SJSA1 (cell line): Measurements from ENCODE around the gene IKZF1. TPM values are rescaled to one million over a fixed set of nuclear protein-coding genes. Genes with fewer than 3 reads are reported as not detected.

Source experiments
- DNase-seq, 2 experiments: peaks; one replicate each; pipeline ENCODE4 v3.0.0-alpha.2; 2015 to 2020; ENCODE audit warnings: low spot score in 2 of 2, low read depth in 1 of 2
- H3K27ac ChIP-seq: fragments of 250-450 bp; sonication (Bioruptor Pico); 2 replicates; pipeline ENCODE4 v1.5.1; 2020; ENCODE audit warnings: mild to moderate bottlenecking, moderate library complexity
- H3K27me3 ChIP-seq: fragments of 250-450 bp; sonication (Bioruptor Pico); replicated peaks from 2 replicates; pipeline ENCODE4 v1.5.1; 2020; ENCODE audit warnings: mild to moderate bottlenecking, moderate library complexity
- H3K36me3 ChIP-seq: fragments of 250-450 bp; sonication (Bioruptor Pico); 2 replicates; pipeline ENCODE4 v1.5.1; 2020; ENCODE audit warnings: mild to moderate bottlenecking
- H3K4me1 ChIP-seq: fragments of 250-450 bp; sonication (Bioruptor Pico); replicated peaks from 2 replicates; pipeline ENCODE4 v1.6.1; 2021; ENCODE audit warnings: mild to moderate bottlenecking
- H3K4me3 ChIP-seq: fragments of 250-450 bp; sonication (Bioruptor Pico); 2 replicates; pipeline ENCODE4 v1.5.1; 2020; ENCODE audit warnings: mild to moderate bottlenecking
- H3K9me3 ChIP-seq: fragments of 250-450 bp; sonication (Bioruptor Pico); replicated peaks from 2 replicates; pipeline ENCODE4 v1.5.1; 2020; ENCODE audit warnings: mild to moderate bottlenecking
- total RNA-seq: library from RNA; depleted of rRNA; stranded (reverse); fragments of >200 nt; shearing (Covaris generic); gene quantifications from 2 replicates; pipeline ENCODE4 v1.2.3, GENCODE V29; 2014

IKZF1 gene
- total RNA-seq, 1 experiment from 2014 or later: not detected

DNA sequence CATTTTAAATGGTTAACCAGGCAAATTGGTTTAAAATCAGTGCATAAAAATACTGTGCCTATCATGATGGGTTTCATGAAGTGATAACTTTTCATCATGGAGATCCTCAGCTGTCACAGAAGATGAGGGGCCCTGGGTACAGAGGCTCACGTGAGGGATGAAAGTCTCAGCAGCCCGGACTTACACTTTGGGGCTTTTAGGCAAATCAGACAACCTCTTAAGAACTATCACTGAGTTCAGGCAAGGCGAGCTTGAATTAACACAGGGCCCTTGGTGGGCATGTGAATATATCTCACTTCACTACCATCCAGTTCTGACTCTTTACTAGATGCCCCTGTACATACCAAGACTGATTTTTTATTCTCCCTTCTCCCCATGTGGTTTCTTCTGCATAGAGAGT lies 19.6 kb downstream of the IKZF1 start:
- Histone ChIP-seq H3K4me3 (no peak overlapping the region), H3K4me1 (no peaks in the 10 kb centered on the region), H3K27me3 (0 out of 2 replicates have a peak, but pooled peaks cover 6% of the 10 kb centered on the region), H3K27ac (no peak overlapping the region), H3K36me3 (no peaks in the 10 kb centered on the region), H3K9me3 (no peaks in the 10 kb centered on the region)
- DNase-seq: no peak

GRCh38 chr7:50327443-50327842 lies 22.9 kb downstream of the IKZF1 start:
- Histone ChIP-seq H3K27ac (no peak overlapping the region), H3K9me3 (no peaks in the 10 kb centered on the region), H3K36me3 (no peaks in the 10 kb centered on the region), H3K4me3 (no peak overlapping the region), H3K4me1 (no peaks in the 10 kb centered on the region), H3K27me3 (0 out of 2 replicates have a peak, but pooled peaks cover 3% of the 10 kb centered on the region)
- DNase-seq: no peak

DNA sequence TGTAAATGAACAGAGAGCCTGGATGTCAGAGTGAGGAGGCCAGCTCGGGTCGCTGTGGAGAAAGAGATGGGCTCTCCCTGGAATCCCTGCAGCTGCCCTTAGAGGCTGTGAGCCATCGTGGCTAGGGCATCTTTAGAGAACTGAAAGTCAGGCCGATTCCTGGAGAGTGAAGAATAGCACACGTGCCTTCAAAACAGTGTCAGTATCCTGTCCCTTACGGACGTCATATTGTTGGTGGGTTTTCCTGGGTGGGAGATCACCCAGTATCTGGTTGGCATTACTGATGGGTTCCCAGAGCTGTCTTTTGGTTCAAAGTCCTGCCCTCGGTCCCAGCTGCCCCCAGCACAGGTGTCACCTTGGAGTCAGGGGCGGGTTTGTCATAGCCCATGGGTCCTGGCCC lies 25.3 kb downstream of the IKZF1 start:
- Histone ChIP-seq H3K4me1 (no peaks in the 10 kb centered on the region), H3K27me3 (0 out of 2 replicates have a peak, but pooled peaks cover 3% of the 10 kb centered on the region), H3K36me3 (no peaks in the 10 kb centered on the region), H3K4me3 (no peak overlapping the region), H3K27ac (no peak overlapping the region), H3K9me3 (no peaks in the 10 kb centered on the region)
- no peak for DNase-seq

DNA sequence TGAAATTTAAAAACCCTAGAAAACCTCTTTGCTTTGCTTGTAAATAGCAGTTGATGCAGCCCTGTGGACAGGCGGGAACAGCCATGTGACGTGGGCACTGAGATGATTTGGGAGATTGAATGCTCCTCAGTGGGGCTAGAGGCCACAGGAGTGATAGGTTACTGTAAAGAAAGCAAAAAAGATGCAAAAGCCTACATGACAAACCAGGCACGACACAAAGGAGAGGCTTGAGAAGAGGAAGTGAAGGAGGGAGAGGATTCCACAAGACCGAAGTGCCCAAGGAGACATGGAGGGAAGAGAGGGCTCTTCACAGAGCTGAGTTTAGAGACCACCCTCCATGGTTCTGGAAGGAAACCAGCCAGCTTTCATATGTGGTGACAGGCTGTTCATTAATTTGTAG lies 25.7 kb downstream of the IKZF1 start:
- Histone ChIP-seq H3K27ac (no peak overlapping the region), H3K4me1 (no peaks in the 10 kb centered on the region), H3K27me3 (0 out of 2 replicates have a peak, but pooled peaks cover 3% of the 10 kb centered on the region), H3K36me3 (no peaks in the 10 kb centered on the region), H3K4me3 (no peak overlapping the region), H3K9me3 (no peaks in the 10 kb centered on the region)
- no peak for DNase-seq

DNA sequence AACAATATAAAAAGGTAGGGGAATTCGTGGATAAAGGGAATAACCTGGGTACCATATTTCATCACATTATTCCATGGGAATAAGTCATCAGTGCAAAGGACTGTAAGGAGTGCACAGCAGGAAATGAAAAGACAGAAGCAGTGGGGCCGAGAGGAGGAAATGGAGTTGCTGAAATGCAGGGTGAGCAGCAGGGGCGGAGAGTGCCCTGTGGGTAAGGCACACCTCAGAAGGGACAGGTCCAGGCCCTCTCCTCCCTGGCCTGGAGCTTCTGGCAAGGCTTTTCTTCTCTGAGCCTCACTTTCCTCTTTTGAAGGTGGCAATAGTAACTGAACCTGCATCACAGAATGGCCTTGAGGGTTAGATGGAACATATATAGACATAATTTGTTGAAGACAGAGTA lies 26.2 kb downstream of the IKZF1 start:
- Histone ChIP-seq H3K27me3 (0 out of 2 replicates have a peak, but pooled peaks cover 3% of the 10 kb centered on the region), H3K9me3 (no peaks in the 10 kb centered on the region), H3K27ac (no peak overlapping the region), H3K4me3 (no peak overlapping the region), H3K36me3 (no peaks in the 10 kb centered on the region), H3K4me1 (no peaks in the 10 kb centered on the region)
- DNase-seq: no peak

DNA sequence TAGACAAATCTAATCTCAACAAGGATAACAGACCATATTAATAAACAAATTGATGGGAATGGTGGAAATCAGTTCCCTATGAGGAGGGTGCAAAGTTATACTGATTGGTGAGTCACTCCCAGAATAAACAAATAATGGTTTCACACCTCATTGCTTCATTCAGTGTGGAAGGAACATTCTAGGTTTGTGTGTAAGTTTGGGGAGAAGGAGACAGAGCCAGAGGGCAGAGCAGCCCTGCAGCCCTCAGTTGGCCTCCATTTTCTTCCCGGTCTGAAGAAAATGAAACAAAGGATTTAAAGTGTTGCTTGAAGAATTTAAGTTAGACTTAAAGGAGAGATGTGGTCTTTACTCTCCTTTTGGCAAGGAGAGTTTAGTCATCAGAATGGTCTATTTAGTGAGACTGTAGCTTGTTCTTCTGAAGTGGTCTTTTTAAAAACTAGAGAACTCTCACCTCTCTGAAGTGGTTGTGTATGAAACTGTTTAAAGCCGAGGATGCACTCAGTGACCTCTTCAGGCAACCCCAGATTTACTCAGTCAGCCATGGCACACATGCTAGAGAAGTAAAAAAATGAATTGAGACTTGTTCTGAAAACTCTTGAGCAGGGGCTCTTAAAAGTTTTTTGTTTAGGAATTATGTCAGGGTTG lies 27.2 kb downstream of the IKZF1 start:
- Histone ChIP-seq H3K27me3 (0 out of 2 replicates have a peak, but pooled peaks cover 3% of the 10 kb centered on the region), H3K27ac (no peak overlapping the region), H3K4me3 (no peak overlapping the region), H3K4me1 (no peaks in the 10 kb centered on the region), H3K36me3 (no peaks in the 10 kb centered on the region), H3K9me3 (no peaks in the 10 kb centered on the region)
- no peak for DNase-seq

DNA sequence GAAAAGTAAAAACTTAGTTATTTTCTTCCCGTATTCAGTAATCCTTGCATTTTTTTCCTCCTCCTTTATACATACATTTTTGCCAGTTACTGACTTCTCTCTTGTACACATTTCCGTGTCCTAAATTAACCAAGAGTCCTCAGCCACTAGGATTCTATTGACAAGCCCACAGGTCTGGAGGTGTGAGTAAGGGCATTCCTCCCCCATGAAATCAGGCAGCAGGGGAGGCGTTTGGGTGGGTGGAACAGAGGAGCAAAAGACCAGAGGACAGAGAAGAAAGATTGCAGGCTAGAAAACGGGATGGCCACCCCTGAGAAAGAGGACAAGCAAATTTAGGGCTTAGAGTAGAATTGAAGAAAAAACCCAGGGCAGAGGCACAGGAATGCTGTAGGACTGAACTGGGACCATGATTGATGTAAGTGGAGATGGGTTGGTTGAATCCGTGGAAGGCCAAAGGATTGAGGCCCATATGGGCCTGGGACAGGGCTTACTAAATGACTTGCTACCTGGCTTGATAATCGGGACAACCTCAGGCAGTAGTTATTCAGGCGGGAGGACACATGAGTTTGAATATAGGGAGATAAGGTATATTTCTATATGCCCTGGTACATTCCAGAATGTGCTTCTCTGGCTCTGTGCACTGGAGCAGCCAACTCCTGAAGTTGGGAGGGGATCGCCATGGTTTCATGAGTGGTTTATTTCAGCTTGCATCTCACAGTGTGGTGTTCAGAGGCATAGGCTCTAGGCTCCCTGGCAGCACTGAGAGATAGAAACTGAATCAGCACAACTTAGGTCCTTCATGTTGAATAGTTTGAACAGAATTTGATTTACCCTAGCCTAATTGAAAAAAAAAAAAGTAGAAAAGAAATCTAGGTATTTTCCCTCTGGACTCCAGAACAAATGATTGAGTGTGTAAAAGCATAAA lies 28.0 kb downstream of the IKZF1 start:
- H3K36me3 ChIP-seq: no peaks in the 10 kb centered on the region
- no peaks in the 10 kb centered on the region for H3K4me1 ChIP-seq
- H3K9me3 ChIP-seq: no peaks in the 10 kb centered on the region
- H3K27me3 ChIP-seq: 0 out of 2 replicates have a peak, but pooled peaks cover 3% of the 10 kb centered on the region
- no peak for DNase-seq
- H3K4me3 ChIP-seq: no peak overlapping the region
- no peak overlapping the region for H3K27ac ChIP-seq

DNA sequence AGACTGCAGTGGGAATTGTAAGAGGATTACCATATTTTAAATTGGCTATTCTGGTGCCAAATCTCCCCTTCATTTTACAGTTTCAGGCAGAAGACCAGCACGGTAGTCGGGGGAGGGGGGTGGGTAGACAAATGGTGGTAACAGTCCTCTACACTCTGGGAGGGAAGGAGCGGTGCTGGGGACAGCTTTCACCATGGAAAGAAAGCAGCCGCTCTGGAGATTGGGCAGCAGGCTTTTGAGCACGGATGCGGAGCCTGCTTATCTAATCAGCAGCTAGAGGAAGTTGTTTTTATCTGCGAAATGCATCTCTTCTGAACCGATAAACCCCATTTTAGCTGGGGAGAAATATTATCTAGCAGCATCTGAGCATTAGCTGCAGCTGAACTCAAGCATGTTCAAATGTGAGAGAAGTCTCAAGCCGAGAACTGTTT lies 28.7 kb downstream of the IKZF1 start:
- Histone ChIP-seq H3K27ac (no peak overlapping the region), H3K36me3 (no peaks in the 10 kb centered on the region), H3K9me3 (no peaks in the 10 kb centered on the region), H3K27me3 (0 out of 2 replicates have a peak, but pooled peaks cover 3% of the 10 kb centered on the region), H3K4me3 (no peak overlapping the region), H3K4me1 (no peaks in the 10 kb centered on the region)
- DNase-seq: no peak

DNA sequence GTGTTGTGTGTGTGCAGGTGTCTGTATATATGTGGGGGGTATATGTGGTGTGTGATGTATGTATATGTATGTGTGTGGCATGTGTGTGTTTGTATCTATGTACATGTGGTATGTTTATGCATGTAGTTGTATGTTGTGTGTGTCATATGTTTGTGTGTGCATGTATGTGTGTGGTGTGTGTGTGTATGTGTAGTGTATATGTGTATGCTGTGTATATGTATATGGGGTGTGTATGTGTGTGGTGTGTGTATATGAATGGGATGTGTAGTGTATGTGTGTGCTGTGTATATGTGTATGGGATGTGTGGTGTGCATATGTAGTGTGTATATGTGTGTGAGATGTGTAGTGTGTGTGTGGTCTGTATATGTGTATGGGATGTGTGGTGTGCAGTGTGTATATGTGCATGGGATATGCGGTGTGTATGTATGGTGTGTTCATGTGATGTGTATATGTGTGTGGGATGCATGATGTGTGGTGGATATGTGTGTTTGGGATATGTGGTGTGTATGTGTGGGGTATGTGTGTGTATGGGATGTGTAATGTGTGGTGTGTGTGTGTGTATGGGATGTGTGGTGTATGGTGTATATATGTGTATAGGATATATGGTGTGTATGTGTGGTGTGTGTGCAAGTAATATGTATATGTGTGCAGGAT lies 30.0 kb downstream of the IKZF1 start:
- no peaks in the 10 kb centered on the region for H3K9me3 ChIP-seq
- no peak overlapping the region for H3K4me3 ChIP-seq
- no peaks in the 10 kb centered on the region for H3K36me3 ChIP-seq

GRCh38 chr7:50335230-50335794 lies 30.8 kb downstream of the IKZF1 start:
- Histone ChIP-seq H3K4me3 (no peak overlapping the region), H3K9me3 (no peaks in the 10 kb centered on the region), H3K4me1 (no peaks in the 10 kb centered on the region), H3K36me3 (no peaks in the 10 kb centered on the region), H3K27ac (no peak overlapping the region), H3K27me3 (no peaks in the 10 kb centered on the region)
- no peak for DNase-seq

More for the DNA sequence above, 30.0 kb downstream of the IKZF1 start:
- Histone ChIP-seq H3K4me1 (no peaks in the 10 kb centered on the region), H3K27me3 (0 out of 2 replicates have a peak, but pooled peaks cover 1% of the 10 kb centered on the region), H3K27ac (no peak overlapping the region)
- no peak for DNase-seq

GRCh38 chr7:50335795-50336754 lies 31.6 kb downstream of the IKZF1 start:
- DNase-seq: no peak
- H3K4me3 ChIP-seq: no peak overlapping the region
- no peaks in the 10 kb centered on the region for H3K4me1 ChIP-seq

DNA sequence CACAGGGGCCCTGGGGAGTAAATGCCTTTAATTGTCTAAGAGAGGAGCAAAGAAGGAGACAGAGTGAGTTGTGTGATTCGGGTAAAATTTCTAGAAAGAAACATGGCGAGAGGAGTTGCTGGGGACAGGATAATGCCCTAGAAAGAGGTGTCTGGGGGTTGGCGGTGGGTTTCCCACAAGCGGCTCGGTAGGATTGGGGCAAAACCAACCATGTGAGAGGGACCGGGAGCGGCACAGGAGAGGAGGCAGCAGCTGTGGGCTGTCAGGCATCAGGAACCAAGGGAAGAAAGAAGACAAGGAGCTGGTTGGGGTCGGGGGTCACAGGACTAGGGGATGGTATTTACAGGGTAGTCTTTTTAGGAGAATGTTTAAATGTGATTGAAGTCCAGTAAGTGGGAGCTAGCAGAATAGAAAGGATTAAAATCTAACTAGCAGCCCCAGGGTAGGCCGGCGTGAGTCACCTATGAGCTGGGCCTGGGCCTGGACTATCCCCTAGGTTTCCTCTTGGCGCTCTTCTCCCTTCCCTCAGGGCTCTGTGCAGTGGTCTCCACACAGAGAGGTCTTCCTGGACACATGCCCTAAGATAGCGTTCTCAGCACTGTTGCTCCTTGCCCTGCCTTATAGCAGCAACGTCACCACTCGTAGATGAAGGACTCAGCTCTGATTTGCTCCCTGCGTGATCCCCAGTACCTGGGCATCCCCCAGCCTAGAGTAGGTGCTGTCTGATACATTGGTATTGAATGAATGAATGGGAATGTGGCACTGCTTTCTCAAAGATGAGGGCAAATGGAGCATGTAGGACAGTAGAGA lies 32.6 kb downstream of the IKZF1 start:
- H3K27me3 ChIP-seq: 0 out of 2 replicates have a peak, but pooled peaks cover 2% of the 10 kb centered on the region
- H3K4me1 ChIP-seq: no peaks in the 10 kb centered on the region
- H3K9me3 ChIP-seq: no peaks in the 10 kb centered on the region
- no peak overlapping the region for H3K27ac ChIP-seq
- H3K36me3 ChIP-seq: no peaks in the 10 kb centered on the region
- no peak for DNase-seq
- no peak overlapping the region for H3K4me3 ChIP-seq

More at GRCh38 chr7:50335795-50336754, 31.6 kb downstream of the IKZF1 start:
- H3K27ac ChIP-seq: no peak overlapping the region
- no peaks in the 10 kb centered on the region for H3K9me3 ChIP-seq
- H3K36me3 ChIP-seq: no peaks in the 10 kb centered on the region
- no peaks in the 10 kb centered on the region for H3K27me3 ChIP-seq
